OCI-LY7 (cell line): Measurements from ENCODE around the gene LDLRAD2.

Source experiments
- EZH2phosphoT487 ChIP-seq: fragments of 200-600 bp; sonication (generic); IDR thresholded peaks from 2 replicates; pipeline ENCODE4 v1.6.1; 2018; ENCODE audit warnings: low read depth, borderline replicate concordance, mild to moderate bottlenecking, mixed run types, antibody characterized with exemption, low read length, moderate library complexity, mixed read lengths
- TF ChIP-seq, protein P1 (sequence below): fragments of 200-600 bp; sonication (generic); conservative IDR thresholded peaks from 2 replicates; pipeline ENCODE4 v1.5.1; 2014; ENCODE audit warnings: mild to moderate bottlenecking, antibody characterized with exemption, low read length, moderate library complexity, mixed read lengths

DNA sequence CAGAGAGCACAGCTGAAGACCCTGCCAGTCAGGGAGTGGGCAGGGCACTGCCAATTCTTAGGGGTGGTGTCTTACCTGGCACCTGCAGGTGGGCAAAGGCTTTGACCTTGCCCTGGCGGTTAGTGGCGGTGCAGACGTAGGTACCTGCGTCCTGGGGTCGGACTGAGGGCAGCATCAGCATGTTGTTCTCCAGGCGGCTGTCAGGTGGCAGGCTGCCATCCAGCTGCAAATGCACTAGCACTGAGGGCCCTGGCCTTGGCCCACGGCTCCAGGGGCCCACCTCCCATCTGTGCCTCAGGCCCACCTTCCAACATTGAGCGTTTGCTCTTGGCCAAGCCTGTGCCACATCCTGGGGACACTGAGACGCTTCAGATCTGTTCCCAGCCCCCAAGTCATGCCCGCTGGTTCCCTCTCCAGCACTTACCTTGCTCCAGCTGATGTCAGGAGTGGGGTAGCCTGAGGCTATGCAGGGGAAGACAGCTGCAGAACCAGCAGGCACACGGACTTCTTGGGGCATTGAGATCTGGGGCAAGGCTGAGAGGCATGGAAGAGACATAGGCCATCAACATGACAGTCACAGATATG, 21.4 kb downstream of the LDLRAD2 start:
- TF ChIP-seq, protein P1, sequence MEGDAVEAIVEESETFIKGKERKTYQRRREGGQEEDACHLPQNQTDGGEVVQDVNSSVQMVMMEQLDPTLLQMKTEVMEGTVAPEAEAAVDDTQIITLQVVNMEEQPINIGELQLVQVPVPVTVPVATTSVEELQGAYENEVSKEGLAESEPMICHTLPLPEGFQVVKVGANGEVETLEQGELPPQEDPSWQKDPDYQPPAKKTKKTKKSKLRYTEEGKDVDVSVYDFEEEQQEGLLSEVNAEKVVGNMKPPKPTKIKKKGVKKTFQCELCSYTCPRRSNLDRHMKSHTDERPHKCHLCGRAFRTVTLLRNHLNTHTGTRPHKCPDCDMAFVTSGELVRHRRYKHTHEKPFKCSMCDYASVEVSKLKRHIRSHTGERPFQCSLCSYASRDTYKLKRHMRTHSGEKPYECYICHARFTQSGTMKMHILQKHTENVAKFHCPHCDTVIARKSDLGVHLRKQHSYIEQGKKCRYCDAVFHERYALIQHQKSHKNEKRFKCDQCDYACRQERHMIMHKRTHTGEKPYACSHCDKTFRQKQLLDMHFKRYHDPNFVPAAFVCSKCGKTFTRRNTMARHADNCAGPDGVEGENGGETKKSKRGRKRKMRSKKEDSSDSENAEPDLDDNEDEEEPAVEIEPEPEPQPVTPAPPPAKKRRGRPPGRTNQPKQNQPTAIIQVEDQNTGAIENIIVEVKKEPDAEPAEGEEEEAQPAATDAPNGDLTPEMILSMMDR = no peak
- no peak for TF ChIP-seq EZH2phosphoT487
